Fibroblast of lung (primary cell): Measurements from ENCODE around the gene CCDC88C. TPM values are rescaled to one million over a fixed set of nuclear protein-coding genes. Genes with fewer than 3 reads are reported as not detected.

Experiments
- DNase-seq, 2 donors: peaks; one replicate each; pipeline versions ENCODE4 v3.0.0 to v3.0.0-alpha.2; 2010; ENCODE audit warnings: low read depth in 2 of 2
- H2AFZ ChIP-seq: 2 replicates; pipeline ENCODE4 v1.5.1; 2012; ENCODE audit warnings: low read length, control low read depth, inconsistent platforms
- H3K27ac ChIP-seq: 2 replicates; pipeline ENCODE4 v1.5.1; 2011; ENCODE audit warnings: low read length, control low read depth; ENCODE audit not compliant: insufficient read depth
- H3K27me3 ChIP-seq: 2 replicates; pipeline ENCODE4 v1.5.1; 2011; ENCODE audit warnings: mild to moderate bottlenecking, low read length; ENCODE audit not compliant: control insufficient read depth, insufficient read depth
- H3K36me3 ChIP-seq: 2 replicates; pipeline ENCODE4 v1.5.1; 2011; ENCODE audit warnings: low read length; ENCODE audit not compliant: control insufficient read depth, insufficient read depth
- H3K4me1 ChIP-seq: 2 replicates; pipeline ENCODE4 v1.5.1; 2011; ENCODE audit warnings: low read length; ENCODE audit not compliant: control insufficient read depth, insufficient read depth; ENCODE audit errors: extremely low read depth
- H3K4me2 ChIP-seq: 2 replicates; pipeline ENCODE4 v1.5.1; 2011; ENCODE audit warnings: low read length, control low read depth; ENCODE audit not compliant: insufficient read depth; ENCODE audit errors: extremely low read depth
- H3K4me3 ChIP-seq, 4 experiments: fragments of 200-600 bp in 1 of 4; sonication (generic) in 1 of 4; replicated peaks in 1 of 4; 2 replicates each; pipeline ENCODE4 v1.5.1; 2011 to 2016; ENCODE audit warnings: low read length in 4 of 4, low read depth in 3 of 4, mild to moderate bottlenecking in 3 of 4, control low read depth in 2 of 4, inconsistent platforms in 1 of 4, mixed read lengths in 1 of 4; ENCODE audit not compliant: insufficient read depth in 1 of 4; ENCODE audit errors: control extremely low read depth in 1 of 4
- H3K79me2 ChIP-seq: 2 replicates; pipeline ENCODE4 v1.5.1; 2012; ENCODE audit warnings: mild to moderate bottlenecking, low read length, inconsistent platforms; ENCODE audit not compliant: control insufficient read depth, insufficient read depth
- H3K9ac ChIP-seq: 2 replicates; pipeline ENCODE4 v1.5.1; 2011; ENCODE audit warnings: mild to moderate bottlenecking, low read length, control low read depth; ENCODE audit not compliant: insufficient read depth
- H3K9me3 ChIP-seq: 2 replicates; pipeline ENCODE4 v1.5.1; 2012; ENCODE audit warnings: low read depth, low read length; ENCODE audit not compliant: control insufficient read depth, insufficient read depth
- H4K20me1 ChIP-seq: 2 replicates; pipeline ENCODE4 v1.5.1; 2011; ENCODE audit warnings: low read length; ENCODE audit not compliant: control insufficient read depth, insufficient read depth; ENCODE audit errors: extremely low read depth
- CTCF ChIP-seq, 2 donors: IDR thresholded peaks in 1 of 2; conservative IDR thresholded peaks in 1 of 2; 1 replicate in 1 of 2; 2 replicates in 1 of 2; pipeline ENCODE4 v1.5.1; 2011 to 2012; ENCODE audit warnings: low read length in 2 of 2, control low read depth in 1 of 2, inconsistent platforms in 1 of 2, low read depth in 1 of 2, mild to moderate bottlenecking in 1 of 2
- EZH2 ChIP-seq: IDR thresholded peaks from 2 replicates; pipeline ENCODE4 v1.5.1; 2012; ENCODE audit warnings: low read length, control low read depth, mild to moderate bottlenecking; ENCODE audit errors: missing control alignments
- polyA plus RNA-seq, 2 donors: library from polyadenylated mRNA; depleted of rRNA in 1 of 2; stranded (reverse) in 1 of 2; unstranded in 1 of 2; fragments of >200 nt; gene quantifications; 2 replicates each; pipeline ENCODE4 v1.2.1, GENCODE V29; 2011 to 2012; ENCODE audit warnings: missing spikeins in 1 of 2
- total RNA-seq: library from RNA; depleted of rRNA; stranded (reverse); fragments of >200 nt; gene quantifications from 2 replicates; pipeline ENCODE4 v1.2.1, GENCODE V29; 2014

Gene CCDC88C
- total and polyA plus RNA-seq, 2 donors (not counting 1 experiment from before 2014, with no cell fraction given): 0.02 to 0.17 TPM

DNA sequence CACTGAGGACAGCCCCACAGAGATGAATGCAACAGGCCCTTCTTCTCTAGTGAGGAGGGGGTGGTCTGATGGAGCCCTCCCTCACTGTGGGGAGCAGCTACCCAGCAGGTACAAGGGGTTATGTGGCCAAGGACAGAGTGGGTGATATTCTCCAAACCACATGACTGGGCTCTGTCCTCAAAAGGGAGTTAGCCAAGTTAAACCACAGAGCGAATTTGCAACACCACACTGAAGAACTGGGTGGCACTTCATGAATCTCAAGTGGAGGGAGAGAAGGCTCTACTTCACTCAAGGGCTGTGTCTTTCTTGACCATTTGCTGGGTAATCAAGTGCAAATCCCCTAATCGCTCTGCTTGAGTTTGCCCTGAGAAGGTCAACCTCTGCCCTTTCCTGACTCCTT is 185.6 kb downstream of the CCDC88C start:
- no peak overlapping the region for H3K4me2 ChIP-seq
- H3K9me3 ChIP-seq: no peaks in the 10 kb centered on the region
- DNase-seq: no peak
- peaks cover 2% of the 10 kb centered on the region for H3K4me1 ChIP-seq
- H3K36me3 ChIP-seq: no peaks in the 10 kb centered on the region
- no peaks in the 10 kb centered on the region for H3K79me2 ChIP-seq
- no peak overlapping the region for H2AFZ ChIP-seq
- H3K4me3 ChIP-seq: no peak overlapping the region
- no peaks in the 10 kb centered on the region for H3K27me3 ChIP-seq
- no peaks in the 10 kb centered on the region for H4K20me1 ChIP-seq
- no peak overlapping the region for H3K27ac ChIP-seq
- TF ChIP-seq EZH2: no peak
- no peak for TF ChIP-seq CTCF (conservative IDR thresholded peaks at IDR 0.05 in 1 of 2, IDR thresholded peaks at IDR 0.05 in 1 of 2; ENCODE audit: low read depth in 1 of 2, low read length in 2 of 2)
- H3K9ac ChIP-seq: no peak overlapping the region

GRCh38 chr14:91231446-91231845 is 186.2 kb downstream of the CCDC88C start:
- no peak for DNase-seq
- no peak for TF ChIP-seq EZH2
- TF ChIP-seq CTCF (conservative IDR thresholded peaks at IDR 0.05 in 1 of 2, IDR thresholded peaks at IDR 0.05 in 1 of 2; ENCODE audit: low read depth in 1 of 2, low read length in 2 of 2): no peak
- H3K4me3 ChIP-seq: no peak overlapping the region
- H3K9me3 ChIP-seq: no peaks in the 10 kb centered on the region
- no peaks in the 10 kb centered on the region for H3K27me3 ChIP-seq
- H3K4me2 ChIP-seq: no peak overlapping the region
- peaks cover 2% of the 10 kb centered on the region for H3K4me1 ChIP-seq
- H2AFZ ChIP-seq: no peak overlapping the region
- H3K36me3 ChIP-seq: no peaks in the 10 kb centered on the region
- H3K9ac ChIP-seq: no peak overlapping the region
- H3K79me2 ChIP-seq: no peaks in the 10 kb centered on the region
- H4K20me1 ChIP-seq: no peaks in the 10 kb centered on the region
- H3K27ac ChIP-seq: no peak overlapping the region

- TF ChIP-seq EZH2: no peak
- no peak for TF ChIP-seq CTCF (conservative IDR thresholded peaks at IDR 0.05 in 1 of 2, IDR thresholded peaks at IDR 0.05 in 1 of 2; ENCODE audit: low read depth in 1 of 2, low read length in 2 of 2)
- no peaks in the 10 kb centered on the region for H3K79me2 ChIP-seq
Observed at GRCh38 chr14:91230397-91231035, 187.1 kb downstream of the CCDC88C start.

More at GRCh38 chr14:91230397-91231035, 187.1 kb downstream of the CCDC88C start:
- Histone ChIP-seq H4K20me1 (no peaks in the 10 kb centered on the region), H3K4me3 (no peak overlapping the region), H3K27me3 (no peaks in the 10 kb centered on the region), H3K27ac (no peak overlapping the region), H3K36me3 (no peaks in the 10 kb centered on the region), H3K9me3 (no peaks in the 10 kb centered on the region), H3K4me2 (no peak overlapping the region), H3K4me1 (peaks cover 2% of the 10 kb centered on the region), H2AFZ (no peak overlapping the region), H3K9ac (no peak overlapping the region)
- peak; percentile 23 to 54 for DNase-seq
